ES-I3 (cell line): ENCODE results near the gene MBD5.
"Not testable (repeated sequence)": the region's sequence is repeated elsewhere in the genome, so short reads cannot be mapped to it uniquely, and the experiment has no call there.

Experiments used
- H3K36me3 ChIP-seq: 2 replicates; pipeline ENCODE4 v1.6.1; 2013; ENCODE audit warnings: mild to moderate bottlenecking, low read length, control low read depth, moderate library complexity; ENCODE audit not compliant: insufficient read depth
- H3K4me1 ChIP-seq: 2 replicates; pipeline ENCODE4 v1.6.1; 2013; ENCODE audit warnings: mild to moderate bottlenecking, control low read depth, low read length; ENCODE audit not compliant: insufficient read depth
- H3K9ac ChIP-seq: 2 replicates; pipeline ENCODE4 v1.6.1; 2013; ENCODE audit warnings: low read depth, mild to moderate bottlenecking, low read length, moderate library complexity
- H3K9me3 ChIP-seq: 2 replicates; pipeline ENCODE4 v1.6.1; 2013; ENCODE audit warnings: mild to moderate bottlenecking, low read length, moderate library complexity; ENCODE audit not compliant: control insufficient read depth, insufficient read depth

MBD5 gene

GRCh38 chr2:148531235-148531634 lies 510.3 kb downstream of the MBD5 start:
- 0 out of 2 replicates have a peak, but pooled peaks cover 6% of the 10 kb centered on the region for H3K4me1 ChIP-seq
- H3K9ac ChIP-seq = no peak overlapping the region
- no peaks in the 10 kb centered on the region for H3K9me3 ChIP-seq
- H3K36me3 ChIP-seq = no peaks in the 10 kb centered on the region

GRCh38 chr2:148531669-148532428 lies 511.0 kb downstream of the MBD5 start:
- no peak overlapping the region for H3K9ac ChIP-seq
- H3K4me1 ChIP-seq = 0 out of 2 replicates have a peak, but pooled peaks cover 6% of the 10 kb centered on the region
- no peaks in the 10 kb centered on the region for H3K9me3 ChIP-seq
- no peaks in the 10 kb centered on the region for H3K36me3 ChIP-seq

GRCh38 chr2:148533004-148533403 lies 512.1 kb downstream of the MBD5 start:
- H3K9me3 ChIP-seq = no peaks in the 10 kb centered on the region
- no peak overlapping the region for H3K9ac ChIP-seq
- no peaks in the 10 kb centered on the region for H3K36me3 ChIP-seq
- H3K4me1 ChIP-seq = peaks cover 6% of the 10 kb centered on the region; the same call in 1 of the 2 replicates

GRCh38 chr2:148533685-148534084 lies 512.8 kb downstream of the MBD5 start:
- H3K9me3 ChIP-seq = no peaks in the 10 kb centered on the region
- H3K4me1 ChIP-seq = peaks cover 6% of the 10 kb centered on the region; the same call in 1 of the 2 replicates
- H3K9ac ChIP-seq = no peak overlapping the region
- no peaks in the 10 kb centered on the region for H3K36me3 ChIP-seq

- no peaks in the 10 kb centered on the region for H3K9me3 ChIP-seq
- no peak overlapping the region for H3K9ac ChIP-seq
- H3K36me3 ChIP-seq = no peaks in the 10 kb centered on the region
- peaks cover 6% of the 10 kb centered on the region; the same call in 1 of the 2 replicates for H3K4me1 ChIP-seq
Observed at GRCh38 chr2:148534416-148535204, 513.7 kb downstream of the MBD5 start.

- H3K36me3 ChIP-seq = no peaks in the 10 kb centered on the region
- H3K4me1 ChIP-seq = peaks cover 6% of the 10 kb centered on the region; the same call in 1 of the 2 replicates
- no peak overlapping the region for H3K9ac ChIP-seq
- H3K9me3 ChIP-seq = no peaks in the 10 kb centered on the region
Observed at GRCh38 chr2:148538375-148538774, 517.5 kb downstream of the MBD5 start.

- H3K9ac ChIP-seq = no peak overlapping the region
- H3K9me3 ChIP-seq = no peaks in the 10 kb centered on the region
- H3K36me3 ChIP-seq = no peaks in the 10 kb centered on the region
- no peaks in the 10 kb centered on the region; the same call in 1 of the 2 replicates for H3K4me1 ChIP-seq
Observed at GRCh38 chr2:148540022-148540421, 519.1 kb downstream of the MBD5 start.

GRCh38 chr2:148541792-148542191 lies 520.9 kb downstream of the MBD5 start:
- H3K36me3 ChIP-seq = no peaks in the 10 kb centered on the region
- H3K4me1 ChIP-seq = no peaks in the 10 kb centered on the region; the same call in 1 of the 2 replicates

GRCh38 chr2:148542614-148543013 lies 521.7 kb downstream of the MBD5 start:
- Histone ChIP-seq H3K36me3 (no peaks in the 10 kb centered on the region), H3K9ac (no peak overlapping the region), H3K9me3 (peaks cover 2% of the 10 kb centered on the region; the same call in 1 of the 2 replicates), H3K4me1 (no peaks in the 10 kb centered on the region; the same call in 1 of the 2 replicates)

More at GRCh38 chr2:148541792-148542191, 520.9 kb downstream of the MBD5 start:
- Histone ChIP-seq H3K9me3 (no peaks in the 10 kb centered on the region), H3K9ac (no peak overlapping the region)

- not testable (repeated sequence) for H3K9ac ChIP-seq, H3K9me3 ChIP-seq, H3K4me1 ChIP-seq, H3K36me3 ChIP-seq
Observed at GRCh38 chr2:148543088-148543540, 522.2 kb downstream of the MBD5 start.

- Histone ChIP-seq H3K9ac (no peak overlapping the region), H3K9me3 (peaks cover 4% of the 10 kb centered on the region; the same call in 1 of the 2 replicates), H3K36me3 (no peaks in the 10 kb centered on the region), H3K4me1 (no peaks in the 10 kb centered on the region)
Observed at GRCh38 chr2:148545390-148546256, 524.7 kb downstream of the MBD5 start.

- no peak overlapping the region for H3K9ac ChIP-seq
- H3K4me1 ChIP-seq = peaks cover 3% of the 10 kb centered on the region; the same call in 1 of the 2 replicates
- H3K36me3 ChIP-seq = no peaks in the 10 kb centered on the region
- H3K9me3 ChIP-seq = peaks cover 4% of the 10 kb centered on the region; the same call in 1 of the 2 replicates
Observed at GRCh38 chr2:148546270-148546669, 525.4 kb downstream of the MBD5 start.

GRCh38 chr2:148548716-148549400 lies 528.0 kb downstream of the MBD5 start:
- Histone ChIP-seq H3K9me3 (peaks cover 4% of the 10 kb centered on the region; the same call in 1 of the 2 replicates), H3K36me3 (no peaks in the 10 kb centered on the region), H3K4me1 (peaks cover 14% of the 10 kb centered on the region; the same call in 1 of the 2 replicates), H3K9ac (no peak overlapping the region)
